HepG2 (cell line): ENCODE data around the gene CRABP1. TPM values are rescaled to one million over a fixed set of nuclear protein-coding genes. Genes with fewer than 3 reads are reported as not detected.

Experiments used
- AGO2 ChIP-seq: fragments of 200-400 bp; formaldehyde crosslinking; optimal IDR thresholded peaks from 2 replicates; pipeline ENCODE3; 2017; ENCODE audit warnings: mild to moderate bottlenecking, low read depth, low read length, moderate library complexity
- ARNT2 ChIP-seq: sonication (generic); formaldehyde crosslinking; IDR thresholded peaks from 2 replicates; pipeline ENCODE4 v1.8.0; 2022; ENCODE audit warnings: mild to moderate bottlenecking, low read depth, missing genetic modification reagents, moderate library complexity
- CREM ChIP-seq, 2 experiments: sonication (generic) in 1 of 2; formaldehyde crosslinking in 1 of 2; IDR thresholded peaks; 2 replicates each; pipeline versions ENCODE4 v1.4.0 to v1.6.1; 2016 to 2020; ENCODE audit warnings: antibody characterized with exemption in 1 of 2, mild to moderate bottlenecking in 1 of 2, missing genetic modification reagents in 1 of 2
- FOXP4 ChIP-seq: sonication (generic); formaldehyde crosslinking; IDR thresholded peaks from 2 replicates; pipeline ENCODE4 v1.4.0; 2020; ENCODE audit warnings: missing genetic modification reagents
- HOMEZ ChIP-seq: IDR thresholded peaks from 2 replicates; pipeline ENCODE4 v1.6.1; 2016; ENCODE audit warnings: low read depth
- KDM2A ChIP-seq: sonication (generic); formaldehyde crosslinking; IDR thresholded peaks from 2 replicates; pipeline ENCODE4 v1.4.0; 2020; ENCODE audit warnings: low read depth, missing genetic modification reagents, borderline replicate concordance
- MAZ ChIP-seq, 2 experiments: sonication (generic) in 1 of 2; formaldehyde crosslinking in 1 of 2; IDR thresholded peaks; 2 replicates each; pipeline versions ENCODE4 v1.5.0 to v1.6.1; 2012 to 2020; ENCODE audit warnings: low read depth in 2 of 2, mild to moderate bottlenecking in 2 of 2, borderline replicate concordance in 1 of 2, improper control_type of control experiment in 1 of 2, low read length in 1 of 2, missing genetic modification reagents in 1 of 2, moderate library complexity in 1 of 2
- SIN3A ChIP-seq: IDR thresholded peaks from 2 replicates; pipeline ENCODE4 v1.6.1; 2011; ENCODE audit warnings: low read depth, mild to moderate bottlenecking, control low read depth, low read length, borderline replicate concordance
- TCF7L2 ChIP-seq: IDR thresholded peaks from 2 replicates; pipeline ENCODE4 v1.6.1; 2011; ENCODE audit warnings: mild to moderate bottlenecking, low read depth, low read length, moderate library complexity
- TEF ChIP-seq: sonication (generic); formaldehyde crosslinking; IDR thresholded peaks from 2 replicates; pipeline ENCODE4 v1.5.0; 2020; ENCODE audit warnings: missing genetic modification reagents
- ZBED4 ChIP-seq: sonication (generic); formaldehyde crosslinking; IDR thresholded peaks from 2 replicates; pipeline ENCODE4 v1.4.0; 2020; ENCODE audit warnings: missing genetic modification reagents, borderline replicate concordance
- ZEB1 ChIP-seq: IDR thresholded peaks from 2 replicates; pipeline ENCODE4 v1.6.1; 2012; ENCODE audit warnings: mild to moderate bottlenecking, low read depth, inconsistent platforms; ENCODE audit not compliant: insufficient replicate concordance
- ZNF230 ChIP-seq: sonication (generic); formaldehyde crosslinking; IDR thresholded peaks from 2 replicates; pipeline ENCODE4 v1.4.0; 2020; ENCODE audit warnings: mild to moderate bottlenecking, missing genetic modification reagents
- ZNF644 ChIP-seq: IDR thresholded peaks from 2 replicates; pipeline ENCODE4 v1.6.1; 2016; ENCODE audit warnings: low read depth
- ZNF749 ChIP-seq: sonication (generic); formaldehyde crosslinking; IDR thresholded peaks from 2 replicates; pipeline ENCODE4 v1.8.0; 2022; ENCODE audit warnings: mild to moderate bottlenecking, missing genetic modification reagents, moderate library complexity, borderline replicate concordance
- ZNF770 ChIP-seq: sonication (generic); formaldehyde crosslinking; IDR thresholded peaks from 2 replicates; pipeline ENCODE4 v1.5.0; 2020; ENCODE audit warnings: mild to moderate bottlenecking, missing genetic modification reagents
- polyA plus RNA-seq, 8 experiments: library from polyadenylated mRNA; depleted of rRNA in 3 of 8; stranded (reverse) in 7 of 8; unstranded in 1 of 8; fragments of >200 nt; fragmentation: Illumina TruSeq in 4 of 8; extraction: Trizol in 4 of 8; gene quantifications; 2 replicates each; pipeline versions ENCODE4 v1.2.1 to v1.2.3, GENCODE V29; 2011 to 2016; ENCODE audit warnings: low read depth in 4 of 8, missing spikeins in 1 of 8, mixed read lengths in 1 of 8; ENCODE audit not compliant: insufficient read depth in 1 of 8
- total RNA-seq, 5 experiments: library from RNA; depleted of rRNA; stranded (reverse); fragments of >200 nt; fragmentation: Illumina TruSeq; extraction: Trizol; gene quantifications; 2 replicates each; pipeline ENCODE4 v1.2.3, GENCODE V29; 2016; ENCODE audit warnings: low read depth in 1 of 5

CRABP1 gene
- total and polyA plus RNA-seq, 2 of the 13 experiments (the other 11 are each of a cell fraction or from before 2014, with no cell fraction given): not detected

GRCh38 chr15:78299101-78299930, 40.8 kb upstream of the CRABP1 start, which contains the start of gene SKIC8 (continued):
- TF ChIP-seq HOMEZ (CRISPR knock-in tag) (no peak; the same call in 1 of the 2 replicates), FOXP4 (CRISPR knock-in tag) (0 out of 2 replicates have a peak, but pooled peaks have one; percentile 32), AGO2 (peak; percentile 45), SIN3A (peak; percentile 92), ARNT2 (CRISPR knock-in tag) (peak; percentile 83), ZNF230 (CRISPR knock-in tag) (peak; percentile 60; the same call in 1 of the 2 replicates), ZNF770 (CRISPR knock-in tag) (0 out of 2 replicates have a peak, but pooled peaks have one; percentile 6), KDM2A (peak; percentile 88), CREM (IDR thresholded peaks at IDR 0.05) (peak; percentile 92), CREM (CRISPR knock-in tag; IDR thresholded peaks at IDR 0.05) (peak; percentile 81), TCF7L2 (no peak), ZEB1 (peak; percentile 25), ZNF749 (CRISPR knock-in tag) (peak; percentile 64; the same call in 1 of the 2 replicates), MAZ (IDR thresholded peaks at IDR 0.05; ENCODE audit: borderline replicate concordance, low read depth, low read length) (peak; percentile 91), MAZ (CRISPR knock-in tag; IDR thresholded peaks at IDR 0.05; ENCODE audit: low read depth) (peak; percentile 68; the same call in 1 of the 2 replicates), TEF (no peak), ZNF644 (CRISPR knock-in tag) (0 out of 2 replicates have a peak, but pooled peaks have one; percentile 10), ZBED4 (CRISPR knock-in tag) (no peak)
